HepG2 (cell line): ENCODE measurements around the gene DNAI4. TPM values are rescaled to one million over a fixed set of nuclear protein-coding genes. Genes with fewer than 3 reads are reported as not detected.

ENCODE experiments used
- MED1 ChIP-seq: sonication (generic); formaldehyde crosslinking; IDR thresholded peaks from 2 replicates; pipeline ENCODE4 v1.4.0; 2020; ENCODE audit warnings: missing genetic modification reagents
- SOX6 ChIP-seq, 2 experiments: fragments of 450-650 bp in 1 of 2; sonication (generic) in 1 of 2; formaldehyde crosslinking in 1 of 2; IDR thresholded peaks; 2 replicates each; pipeline versions ENCODE4 v1.4.0 to v1.6.1; 2017 to 2020; ENCODE audit warnings: antibody characterized with exemption in 1 of 2, mild to moderate bottlenecking in 1 of 2, missing genetic modification reagents in 1 of 2
- SSRP1 ChIP-seq: IDR thresholded peaks from 2 replicates; pipeline ENCODE4 v1.6.1; 2016; ENCODE audit warnings: control low read depth
- ZFX ChIP-seq: sonication (generic); formaldehyde crosslinking; IDR thresholded peaks from 2 replicates; pipeline ENCODE4 v1.4.0; 2020; ENCODE audit warnings: mild to moderate bottlenecking, low read depth, missing genetic modification reagents, moderate library complexity
- ZNF552 ChIP-seq: sonication (generic); formaldehyde crosslinking; IDR thresholded peaks from 2 replicates; pipeline ENCODE4 v1.9.0; 2022; ENCODE audit warnings: missing genetic modification reagents, mild to moderate bottlenecking, borderline replicate concordance
- ZSCAN20 ChIP-seq: sonication (generic); formaldehyde crosslinking; IDR thresholded peaks from 2 replicates; pipeline ENCODE4 v1.4.0; 2020; ENCODE audit warnings: missing genetic modification reagents, mild to moderate bottlenecking, borderline replicate concordance
- polyA plus RNA-seq, 8 experiments: library from polyadenylated mRNA; depleted of rRNA in 3 of 8; stranded (reverse) in 7 of 8; unstranded in 1 of 8; fragments of >200 nt; fragmentation: Illumina TruSeq in 4 of 8; extraction: Trizol in 4 of 8; gene quantifications; 2 replicates each; pipeline versions ENCODE4 v1.2.1 to v1.2.3, GENCODE V29; 2011 to 2016; ENCODE audit warnings: low read depth in 4 of 8, missing spikeins in 1 of 8, mixed read lengths in 1 of 8; ENCODE audit not compliant: insufficient read depth in 1 of 8
- total RNA-seq, 5 experiments: library from RNA; depleted of rRNA; stranded (reverse); fragments of >200 nt; fragmentation: Illumina TruSeq; extraction: Trizol; gene quantifications; 2 replicates each; pipeline ENCODE4 v1.2.3, GENCODE V29; 2016; ENCODE audit warnings: low read depth in 1 of 5
- TF ChIP-seq, protein P1 (sequence below): sonication (generic); formaldehyde crosslinking; IDR thresholded peaks from 2 replicates; pipeline ENCODE4 v1.4.0; 2020; ENCODE audit warnings: missing genetic modification reagents, borderline replicate concordance
- TF ChIP-seq, protein P2 (sequence below): IDR thresholded peaks from 2 replicates; pipeline ENCODE4 v1.4.0; 2020; ENCODE audit warnings: mild to moderate bottlenecking, missing genetic modification reagents
- TF ChIP-seq, protein P3 (sequence below): sonication (generic); formaldehyde crosslinking; IDR thresholded peaks from 2 replicates; pipeline ENCODE4 v1.4.0; 2020; ENCODE audit warnings: missing genetic modification reagents, borderline replicate concordance
- TF ChIP-seq, protein P4 (sequence below): sonication (generic); formaldehyde crosslinking; IDR thresholded peaks from 2 replicates; pipeline ENCODE4 v1.9.0; 2022; ENCODE audit warnings: missing genetic modification reagents, mild to moderate bottlenecking, borderline replicate concordance

Gene DNAI4
- total and polyA plus RNA-seq, 2 of the 13 experiments (the other 11 are each of a cell fraction or from before 2014, with no cell fraction given) = 0.04 to 0.08 TPM

DNA sequence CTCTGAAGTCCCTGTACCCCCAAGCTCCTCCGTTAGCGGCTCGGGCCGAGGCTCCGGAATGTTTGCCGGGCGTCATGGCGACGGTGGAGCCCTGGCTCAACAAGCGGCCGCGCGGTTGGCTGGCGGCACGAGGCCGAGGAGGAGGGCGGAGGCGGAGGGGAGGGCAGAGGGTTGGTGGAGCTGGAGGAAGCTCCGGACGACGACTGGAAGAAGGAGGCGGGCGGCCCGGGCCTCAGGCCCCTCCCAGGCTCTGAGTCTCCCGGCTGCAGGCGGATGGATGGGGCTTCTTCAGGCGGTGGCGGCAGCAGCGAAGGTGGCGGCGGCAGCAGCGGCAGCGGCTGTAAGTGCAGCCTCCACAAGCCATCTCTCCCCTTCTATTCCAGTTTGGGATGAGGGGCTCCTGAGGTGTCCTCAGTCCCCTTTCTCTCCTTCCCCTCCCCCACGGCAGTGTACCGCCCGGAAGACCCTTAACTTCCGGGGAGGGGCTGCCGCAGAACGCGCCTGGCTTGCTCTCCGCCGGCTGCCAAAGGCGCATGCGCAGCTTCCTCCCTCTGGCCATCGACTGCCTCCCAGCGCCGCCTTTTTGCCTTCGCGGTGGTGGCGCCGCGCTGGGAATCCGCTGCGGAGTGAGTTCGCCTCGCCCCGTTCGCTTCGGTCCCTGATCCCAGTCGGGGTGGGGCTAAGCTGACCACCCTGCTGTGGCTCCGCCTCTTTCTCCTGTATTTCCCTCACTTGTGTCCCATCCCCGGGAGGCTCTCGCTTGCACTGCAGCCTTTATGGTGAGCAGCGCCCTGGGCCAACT is at the start of gene DNAI4, which contains the start of gene MIER1 (continued):
- TF ChIP-seq, protein P1, sequence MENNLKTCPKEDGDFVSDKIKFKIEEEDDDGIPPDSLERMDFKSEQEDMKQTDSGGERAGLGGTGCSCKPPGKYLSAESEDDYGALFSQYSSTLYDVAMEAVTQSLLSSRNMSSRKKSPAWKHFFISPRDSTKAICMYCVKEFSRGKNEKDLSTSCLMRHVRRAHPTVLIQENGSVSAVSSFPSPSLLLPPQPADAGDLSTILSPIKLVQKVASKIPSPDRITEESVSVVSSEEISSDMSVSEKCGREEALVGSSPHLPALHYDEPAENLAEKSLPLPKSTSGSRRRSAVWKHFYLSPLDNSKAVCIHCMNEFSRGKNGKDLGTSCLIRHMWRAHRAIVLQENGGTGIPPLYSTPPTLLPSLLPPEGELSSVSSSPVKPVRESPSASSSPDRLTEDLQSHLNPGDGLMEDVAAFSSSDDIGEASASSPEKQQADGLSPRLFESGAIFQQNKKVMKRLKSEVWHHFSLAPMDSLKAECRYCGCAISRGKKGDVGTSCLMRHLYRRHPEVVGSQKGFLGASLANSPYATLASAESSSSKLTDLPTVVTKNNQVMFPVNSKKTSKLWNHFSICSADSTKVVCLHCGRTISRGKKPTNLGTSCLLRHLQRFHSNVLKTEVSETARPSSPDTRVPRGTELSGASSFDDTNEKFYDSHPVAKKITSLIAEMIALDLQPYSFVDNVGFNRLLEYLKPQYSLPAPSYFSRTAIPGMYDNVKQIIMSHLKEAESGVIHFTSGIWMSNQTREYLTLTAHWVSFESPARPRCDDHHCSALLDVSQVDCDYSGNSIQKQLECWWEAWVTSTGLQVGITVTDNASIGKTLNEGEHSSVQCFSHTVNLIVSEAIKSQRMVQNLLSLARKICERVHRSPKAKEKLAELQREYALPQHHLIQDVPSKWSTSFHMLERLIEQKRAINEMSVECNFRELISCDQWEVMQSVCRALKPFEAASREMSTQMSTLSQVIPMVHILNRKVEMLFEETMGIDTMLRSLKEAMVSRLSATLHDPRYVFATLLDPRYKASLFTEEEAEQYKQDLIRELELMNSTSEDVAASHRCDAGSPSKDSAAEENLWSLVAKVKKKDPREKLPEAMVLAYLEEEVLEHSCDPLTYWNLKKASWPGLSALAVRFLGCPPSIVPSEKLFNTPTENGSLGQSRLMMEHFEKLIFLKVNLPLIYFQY = no peak; the same call in 1 of the 2 replicates
- no peak for TF ChIP-seq ZSCAN20 (CRISPR knock-in tag)
- TF ChIP-seq MED1 (CRISPR knock-in tag) = peak; percentile 76
- TF ChIP-seq, protein P2, sequence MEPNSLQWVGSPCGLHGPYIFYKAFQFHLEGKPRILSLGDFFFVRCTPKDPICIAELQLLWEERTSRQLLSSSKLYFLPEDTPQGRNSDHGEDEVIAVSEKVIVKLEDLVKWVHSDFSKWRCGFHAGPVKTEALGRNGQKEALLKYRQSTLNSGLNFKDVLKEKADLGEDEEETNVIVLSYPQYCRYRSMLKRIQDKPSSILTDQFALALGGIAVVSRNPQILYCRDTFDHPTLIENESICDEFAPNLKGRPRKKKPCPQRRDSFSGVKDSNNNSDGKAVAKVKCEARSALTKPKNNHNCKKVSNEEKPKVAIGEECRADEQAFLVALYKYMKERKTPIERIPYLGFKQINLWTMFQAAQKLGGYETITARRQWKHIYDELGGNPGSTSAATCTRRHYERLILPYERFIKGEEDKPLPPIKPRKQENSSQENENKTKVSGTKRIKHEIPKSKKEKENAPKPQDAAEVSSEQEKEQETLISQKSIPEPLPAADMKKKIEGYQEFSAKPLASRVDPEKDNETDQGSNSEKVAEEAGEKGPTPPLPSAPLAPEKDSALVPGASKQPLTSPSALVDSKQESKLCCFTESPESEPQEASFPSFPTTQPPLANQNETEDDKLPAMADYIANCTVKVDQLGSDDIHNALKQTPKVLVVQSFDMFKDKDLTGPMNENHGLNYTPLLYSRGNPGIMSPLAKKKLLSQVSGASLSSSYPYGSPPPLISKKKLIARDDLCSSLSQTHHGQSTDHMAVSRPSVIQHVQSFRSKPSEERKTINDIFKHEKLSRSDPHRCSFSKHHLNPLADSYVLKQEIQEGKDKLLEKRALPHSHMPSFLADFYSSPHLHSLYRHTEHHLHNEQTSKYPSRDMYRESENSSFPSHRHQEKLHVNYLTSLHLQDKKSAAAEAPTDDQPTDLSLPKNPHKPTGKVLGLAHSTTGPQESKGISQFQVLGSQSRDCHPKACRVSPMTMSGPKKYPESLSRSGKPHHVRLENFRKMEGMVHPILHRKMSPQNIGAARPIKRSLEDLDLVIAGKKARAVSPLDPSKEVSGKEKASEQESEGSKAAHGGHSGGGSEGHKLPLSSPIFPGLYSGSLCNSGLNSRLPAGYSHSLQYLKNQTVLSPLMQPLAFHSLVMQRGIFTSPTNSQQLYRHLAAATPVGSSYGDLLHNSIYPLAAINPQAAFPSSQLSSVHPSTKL (CRISPR knock-in tag) = peak; percentile 19; the same call in 1 of the 2 replicates
- TF ChIP-seq SOX6 (IDR thresholded peaks at IDR 0.05) = no peak
- TF ChIP-seq SOX6 (CRISPR knock-in tag; IDR thresholded peaks at IDR 0.05) = peak; percentile 66; the same call in 1 of the 2 replicates
- TF ChIP-seq SSRP1 = no peak
- TF ChIP-seq, protein P3, sequence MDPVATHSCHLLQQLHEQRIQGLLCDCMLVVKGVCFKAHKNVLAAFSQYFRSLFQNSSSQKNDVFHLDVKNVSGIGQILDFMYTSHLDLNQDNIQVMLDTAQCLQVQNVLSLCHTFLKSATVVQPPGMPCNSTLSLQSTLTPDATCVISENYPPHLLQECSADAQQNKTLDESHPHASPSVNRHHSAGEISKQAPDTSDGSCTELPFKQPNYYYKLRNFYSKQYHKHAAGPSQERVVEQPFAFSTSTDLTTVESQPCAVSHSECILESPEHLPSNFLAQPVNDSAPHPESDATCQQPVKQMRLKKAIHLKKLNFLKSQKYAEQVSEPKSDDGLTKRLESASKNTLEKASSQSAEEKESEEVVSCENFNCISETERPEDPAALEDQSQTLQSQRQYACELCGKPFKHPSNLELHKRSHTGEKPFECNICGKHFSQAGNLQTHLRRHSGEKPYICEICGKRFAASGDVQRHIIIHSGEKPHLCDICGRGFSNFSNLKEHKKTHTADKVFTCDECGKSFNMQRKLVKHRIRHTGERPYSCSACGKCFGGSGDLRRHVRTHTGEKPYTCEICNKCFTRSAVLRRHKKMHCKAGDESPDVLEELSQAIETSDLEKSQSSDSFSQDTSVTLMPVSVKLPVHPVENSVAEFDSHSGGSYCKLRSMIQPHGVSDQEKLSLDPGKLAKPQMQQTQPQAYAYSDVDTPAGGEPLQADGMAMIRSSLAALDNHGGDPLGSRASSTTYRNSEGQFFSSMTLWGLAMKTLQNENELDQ (CRISPR knock-in tag) = no peak
- peak; percentile 76 for TF ChIP-seq ZFX (CRISPR knock-in tag)
- TF ChIP-seq, protein P4, sequence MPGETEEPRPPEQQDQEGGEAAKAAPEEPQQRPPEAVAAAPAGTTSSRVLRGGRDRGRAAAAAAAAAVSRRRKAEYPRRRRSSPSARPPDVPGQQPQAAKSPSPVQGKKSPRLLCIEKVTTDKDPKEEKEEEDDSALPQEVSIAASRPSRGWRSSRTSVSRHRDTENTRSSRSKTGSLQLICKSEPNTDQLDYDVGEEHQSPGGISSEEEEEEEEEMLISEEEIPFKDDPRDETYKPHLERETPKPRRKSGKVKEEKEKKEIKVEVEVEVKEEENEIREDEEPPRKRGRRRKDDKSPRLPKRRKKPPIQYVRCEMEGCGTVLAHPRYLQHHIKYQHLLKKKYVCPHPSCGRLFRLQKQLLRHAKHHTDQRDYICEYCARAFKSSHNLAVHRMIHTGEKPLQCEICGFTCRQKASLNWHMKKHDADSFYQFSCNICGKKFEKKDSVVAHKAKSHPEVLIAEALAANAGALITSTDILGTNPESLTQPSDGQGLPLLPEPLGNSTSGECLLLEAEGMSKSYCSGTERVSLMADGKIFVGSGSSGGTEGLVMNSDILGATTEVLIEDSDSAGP (CRISPR knock-in tag) = peak; percentile 87; the same call in 1 of the 2 replicates
- no peak for TF ChIP-seq ZNF552
